Breast epithelium (tissue), 3 donors: ENCODE results near the gene ARHGAP21.

Experiments used
- POLR2A ChIP-seq: fragments of 450-650 bp; IDR thresholded peaks from one replicate; pipeline ENCODE4 v1.6.1; 2016; ENCODE audit warnings: antibody characterized with exemption, mild to moderate bottlenecking, moderate library complexity
- POLR2AphosphoS5 ChIP-seq, 3 donors: sonication (generic); formaldehyde crosslinking; IDR thresholded peaks; one replicate each; pipeline ENCODE4 v1.6.1; 2017; ENCODE audit warnings: antibody characterized with exemption in 3 of 3
- TF ChIP-seq, protein P1 (sequence below), 3 donors: fragments of 450-650 bp; IDR thresholded peaks; one replicate each; pipeline ENCODE4 v1.5.1; 2016 to 2017; ENCODE audit warnings: antibody characterized with exemption in 3 of 3, mild to moderate bottlenecking in 3 of 3, moderate library complexity in 3 of 3

DNA sequence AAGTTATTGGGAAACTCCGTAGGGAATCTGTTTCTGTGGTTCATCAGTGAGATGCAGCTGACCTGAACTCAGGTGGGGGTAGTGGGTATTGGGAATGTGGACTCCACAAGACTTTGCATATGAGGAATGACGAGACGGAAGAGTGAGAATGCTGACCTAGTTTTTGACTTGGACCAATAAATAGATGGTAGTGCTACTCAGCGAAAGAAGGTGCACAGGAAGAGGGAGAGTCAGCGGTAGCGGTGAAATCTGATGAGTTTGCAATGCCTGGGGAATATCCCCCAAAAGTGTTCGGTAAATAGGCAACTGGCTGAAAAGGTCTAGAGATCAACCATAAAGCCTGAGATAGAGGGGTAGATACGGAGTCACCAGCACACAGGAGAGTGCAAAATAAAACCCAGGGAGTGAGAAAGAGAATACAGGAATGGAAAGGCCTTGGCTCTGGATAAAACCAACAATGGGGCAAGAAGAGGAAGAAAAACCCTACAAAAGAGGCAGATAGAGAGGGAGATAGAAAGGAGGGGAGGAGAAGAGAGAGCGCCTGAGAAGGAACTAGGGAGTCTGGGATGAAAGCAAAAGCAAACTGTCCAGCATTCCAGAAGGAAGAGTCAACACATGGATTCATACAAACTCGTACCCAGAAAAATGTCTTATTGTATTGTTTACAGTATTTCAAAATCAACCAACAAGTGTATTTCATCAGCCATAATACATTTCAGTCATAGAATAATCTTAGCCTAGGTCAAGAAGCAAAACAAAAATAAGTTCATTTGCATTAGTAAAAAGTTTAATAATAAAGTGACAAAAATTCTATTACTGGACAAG lies 5.4 kb downstream of the ARHGAP21 start:
- TF ChIP-seq, protein P1, sequence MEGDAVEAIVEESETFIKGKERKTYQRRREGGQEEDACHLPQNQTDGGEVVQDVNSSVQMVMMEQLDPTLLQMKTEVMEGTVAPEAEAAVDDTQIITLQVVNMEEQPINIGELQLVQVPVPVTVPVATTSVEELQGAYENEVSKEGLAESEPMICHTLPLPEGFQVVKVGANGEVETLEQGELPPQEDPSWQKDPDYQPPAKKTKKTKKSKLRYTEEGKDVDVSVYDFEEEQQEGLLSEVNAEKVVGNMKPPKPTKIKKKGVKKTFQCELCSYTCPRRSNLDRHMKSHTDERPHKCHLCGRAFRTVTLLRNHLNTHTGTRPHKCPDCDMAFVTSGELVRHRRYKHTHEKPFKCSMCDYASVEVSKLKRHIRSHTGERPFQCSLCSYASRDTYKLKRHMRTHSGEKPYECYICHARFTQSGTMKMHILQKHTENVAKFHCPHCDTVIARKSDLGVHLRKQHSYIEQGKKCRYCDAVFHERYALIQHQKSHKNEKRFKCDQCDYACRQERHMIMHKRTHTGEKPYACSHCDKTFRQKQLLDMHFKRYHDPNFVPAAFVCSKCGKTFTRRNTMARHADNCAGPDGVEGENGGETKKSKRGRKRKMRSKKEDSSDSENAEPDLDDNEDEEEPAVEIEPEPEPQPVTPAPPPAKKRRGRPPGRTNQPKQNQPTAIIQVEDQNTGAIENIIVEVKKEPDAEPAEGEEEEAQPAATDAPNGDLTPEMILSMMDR (IDR thresholded peaks at IDR 0.05), result no peak
- TF ChIP-seq POLR2AphosphoS5 (IDR thresholded peaks at IDR 0.05) (no peak), POLR2A (no peak)
